GM12878 (cell line): ENCODE measurements around the gene CD209. TPM values are rescaled to one million over a fixed set of nuclear protein-coding genes. Genes with fewer than 3 reads are reported as not detected.

Source experiments
- ATAC-seq: fragments of 200-7000 bp; cut with Tn5 transposase; 3 replicates; pipeline ENCODE4 v1.9.1; 2020; ENCODE audit warnings: mild to moderate bottlenecking, moderate library complexity
- BruUV-seq: library from RNA; stranded (reverse); fragments of 400-500 nt; replicated peaks from 2 replicates; lab custom pipeline; 2021; lab: Mats Ljungman, UMichigan
- CTCF ChIA-PET: fragments of 300-600 bp; sonication (Branson Sonifier 250); formaldehyde crosslinking; extraction: SDS; loops from one replicate; lab custom pipeline; 2021; ENCODE audit warnings: inconsistent platforms; lab: Yijun Ruan, JAX
- POLR2A ChIA-PET: fragments of 350-600 bp; formaldehyde crosslinking; extraction: SDS; loops from one replicate; lab custom pipeline; 2021; ENCODE audit warnings: inconsistent platforms; lab: Charles Lee
- RAD21 ChIA-PET: fragments of 300-600 bp; sonication (Branson Sonifier 250); formaldehyde crosslinking; loops from one replicate; lab custom pipeline; 2023; ENCODE audit warnings: antibody characterized with exemption; ENCODE audit not compliant: unreplicated experiment; lab: Charles Lee
- SMC1A ChIA-PET: fragments of 300-600 bp; sonication (Branson Sonifier 250); formaldehyde crosslinking; loops from one replicate; lab custom pipeline; 2023; ENCODE audit not compliant: unreplicated experiment, uncharacterized antibody; lab: Charles Lee
- DNase-seq: peaks from one replicate; pipeline ENCODE4 v3.0.0-alpha.2; 2011; ENCODE audit warnings: low read depth, low spot score
- FAIRE-seq: peaks from 3 replicates; lab custom pipeline; 2011; peaks lifted over from hg19 to GRCh38; lab: Jason Lieb, UNC
- H2AFZ ChIP-seq: 2 replicates; pipeline ENCODE4 v1.6.0; 2011; ENCODE audit warnings: low read depth, low read length, control low read depth; ENCODE audit not compliant: control insufficient read depth
- H3K27ac ChIP-seq: 2 replicates; pipeline ENCODE4 v1.5.1; 2011; ENCODE audit warnings: control low read depth; ENCODE audit not compliant: control insufficient read depth, insufficient read depth
- H3K27me3 ChIP-seq, 2 experiments: replicated peaks in 1 of 2; 2 replicates each; pipeline versions ENCODE4 v1.6.0 to v1.6.1; 2011; ENCODE audit warnings: low read length in 1 of 2; ENCODE audit not compliant: control insufficient read depth in 2 of 2, insufficient read depth in 2 of 2
- H3K36me3 ChIP-seq, 2 experiments: 2 replicates each; pipeline ENCODE4 v1.5.1; 2011; ENCODE audit warnings: low read length in 1 of 2; ENCODE audit not compliant: control insufficient read depth in 2 of 2, insufficient read depth in 2 of 2
- H3K4me1 ChIP-seq: 2 replicates; pipeline ENCODE4 v1.6.1; 2011; ENCODE audit warnings: mild to moderate bottlenecking, low read length, moderate library complexity, mixed read lengths; ENCODE audit not compliant: control insufficient read depth, insufficient read depth
- H3K4me2 ChIP-seq: 2 replicates; pipeline ENCODE4 v1.6.0; 2011; ENCODE audit warnings: control low read depth; ENCODE audit not compliant: control insufficient read depth, insufficient read depth
- H3K4me3 ChIP-seq: fragments of 200-600 bp; sonication (generic); 2 replicates; pipeline ENCODE4 v1.5.1; 2016
- H3K79me2 ChIP-seq: 2 replicates; pipeline ENCODE4 v1.6.0; 2011; ENCODE audit warnings: low read length; ENCODE audit not compliant: control insufficient read depth, insufficient read depth
- H3K9ac ChIP-seq: 2 replicates; pipeline ENCODE4 v1.8.0; 2011; ENCODE audit warnings: low read length, control low read depth, mixed read lengths; ENCODE audit not compliant: control insufficient read depth, insufficient read depth
- H3K9me3 ChIP-seq: replicated peaks from 3 replicates; pipeline ENCODE4 v1.5.1; 2011; ENCODE audit warnings: mild to moderate bottlenecking, low read length; ENCODE audit not compliant: control insufficient read depth, insufficient read depth
- H4K20me1 ChIP-seq: 2 replicates; pipeline ENCODE4 v1.6.0; 2011; ENCODE audit not compliant: control insufficient read depth, insufficient read depth
- BRCA1 ChIP-seq: IDR thresholded peaks from 2 replicates; pipeline ENCODE4 v1.6.1; 2011; ENCODE audit warnings: low read depth, low read length, improper control_type of control experiment
- SPI1 ChIP-seq: IDR thresholded peaks from 2 replicates; pipeline ENCODE4 v1.6.1; 2011; ENCODE audit warnings: low read depth, mild to moderate bottlenecking, low read length, moderate library complexity, borderline replicate concordance; ENCODE audit not compliant: insufficient read depth
- STAT3 ChIP-seq: IDR thresholded peaks from 2 replicates; pipeline ENCODE4 v1.6.1; 2011; ENCODE audit warnings: low read depth, low read length, improper control_type of control experiment
- SUPT20H ChIP-seq: IDR thresholded peaks from 2 replicates; pipeline ENCODE4 v1.6.1; 2011; ENCODE audit warnings: low read depth, mild to moderate bottlenecking, low read length, moderate library complexity, borderline replicate concordance; ENCODE audit not compliant: control insufficient read depth
- YY1 ChIP-seq: IDR thresholded peaks from 2 replicates; pipeline ENCODE4 v1.6.1; 2011; ENCODE audit warnings: low read depth, mild to moderate bottlenecking, low read length
- WGBS: methylation state at CpG from one replicate; pipeline ENCODE4 v1.1.6; 2016; ENCODE audit warnings: low lambda C conversion rate; ENCODE audit not compliant: insufficient replicate concordance, insufficient coverage; ENCODE audit errors: missing lambda C conversion rate; 5-methylcytosine and 5-hydroxymethylcytosine counted together
- in situ Hi-C: fragments of 300-500 bp; cut with MboI; formaldehyde crosslinking; loops from 9 replicates; pipeline ENCODE4 v1.14.3; 2018; ENCODE audit warnings: mixed read lengths
- intact Hi-C: fragments of 100-400 bp; cut with micrococcal nuclease; formaldehyde crosslinking; loops from one replicate; pipeline ENCODE4 v1.14.2; 2022; ENCODE audit not compliant: unreplicated experiment
- polyA plus RNA-seq, 11 experiments: library from polyadenylated mRNA; depleted of rRNA in 4 of 11; unstranded in 6 of 11; stranded (reverse) in 5 of 11; fragments of >200 nt; fragmentation: Nextera tagmentation in 4 of 11; fragmentation: Illumina TruSeq in 1 of 11; extraction: Ambion mirVana in 4 of 11; extraction: Trizol in 1 of 11; gene quantifications; 1 replicate in 1 of 11; 2 replicates in 10 of 11; pipeline versions ENCODE4 v1.2.1 to v1.2.3, GENCODE V29; 2011 to 2016; ENCODE audit warnings: inconsistent platforms in 2 of 11, missing spikeins in 2 of 11, low read depth in 1 of 11
- total RNA-seq, 4 experiments: library from RNA; depleted of rRNA in 3 of 4; stranded (reverse); fragments of >200 nt in 3 of 4; fragmentation: Illumina TruSeq in 1 of 4; extraction: Trizol in 1 of 4; gene quantifications; 2 replicates each; pipeline versions ENCODE4 v1.2.1 to v1.2.3, GENCODE V29; 2013 to 2021
- TF ChIP-seq, protein P1 (sequence below): IDR thresholded peaks from 2 replicates; pipeline ENCODE4 v1.6.1; 2011; ENCODE audit warnings: borderline replicate concordance, low read depth, mild to moderate bottlenecking, moderate library complexity, low read length; ENCODE audit not compliant: insufficient read depth, poor library complexity, severe bottlenecking

CD209 gene
- total and polyA plus RNA-seq, 10 of the 15 experiments (the other 5 are each of a cell fraction or from before 2014, with no cell fraction given) = 0.04 to 0.21 (median 0.10) TPM; not detected in 3

DNA sequence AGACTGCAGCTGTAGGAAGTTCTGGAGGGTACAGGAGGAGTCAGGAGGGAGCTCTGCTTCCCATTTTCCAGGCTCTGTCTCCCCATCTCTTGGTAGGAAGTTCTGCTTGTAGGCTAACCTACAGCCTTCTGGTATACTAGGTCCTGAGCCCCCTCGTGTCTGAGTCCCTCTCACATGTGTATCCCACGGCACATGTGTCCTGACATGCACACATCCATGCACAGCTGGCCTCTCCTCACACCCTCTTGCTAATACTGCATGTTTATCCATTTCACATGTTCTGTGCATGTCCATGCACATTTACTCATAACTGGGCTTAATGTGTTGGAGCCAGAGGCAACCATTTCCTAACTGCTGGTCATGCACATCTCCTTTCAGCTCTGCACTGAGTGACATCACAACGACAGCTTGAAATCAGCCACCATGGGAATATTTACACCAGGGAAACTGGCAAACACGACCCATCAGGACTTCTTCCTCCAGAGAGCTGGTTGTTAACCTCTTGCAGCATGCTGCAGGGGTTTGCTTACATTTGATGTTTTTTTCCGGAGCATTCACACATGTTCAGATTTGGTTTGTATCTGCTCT is 3.0 kb downstream of the CD209 start:
- Histone ChIP-seq H3K4me2 (peak overlapping the region; percentile 51; the same call in 1 of the 2 replicates), H3K27ac (no peak overlapping the region), H4K20me1 (no peaks in the 10 kb centered on the region), H3K9me3 (no peaks in the 10 kb centered on the region), H3K4me1 (peaks cover 30% of the 10 kb centered on the region), H3K79me2 (no peaks in the 10 kb centered on the region), H3K9ac (no peak overlapping the region), H3K27me3 (no peaks in the 10 kb centered on the region)
- SMC1A ChIA-PET = interaction anchor here (0.6 to 2.0 kb wide), 5 partner anchors 41 to 75 kb away, joined by 3 to 6 read pairs (median 4); no protein-coding TSS in a partner anchor
- FAIRE-seq (peak; percentile 80), DNase-seq (no peak)
- in situ Hi-C loops = no loop called here
- RAD21 ChIA-PET = interaction anchor here (1.0 to 3.3 kb wide), 5 partner anchors 39 to 75 kb away, joined by 3 to 11 read pairs (median 4); partner anchors contain the start of gene FCER2
- POLR2A ChIA-PET = interaction anchor here (0.5 to 2.8 kb wide), 2 partner anchors 8 to 45 kb away, joined by 3 to 11 read pairs; no protein-coding TSS in a partner anchor
- TF ChIP-seq YY1 (peak; percentile 27; the same call in 1 of the 2 replicates), BRCA1 (no peak), SUPT20H (no peak), SPI1 (no peak), STAT3 (no peak)
- TF ChIP-seq, protein P1, sequence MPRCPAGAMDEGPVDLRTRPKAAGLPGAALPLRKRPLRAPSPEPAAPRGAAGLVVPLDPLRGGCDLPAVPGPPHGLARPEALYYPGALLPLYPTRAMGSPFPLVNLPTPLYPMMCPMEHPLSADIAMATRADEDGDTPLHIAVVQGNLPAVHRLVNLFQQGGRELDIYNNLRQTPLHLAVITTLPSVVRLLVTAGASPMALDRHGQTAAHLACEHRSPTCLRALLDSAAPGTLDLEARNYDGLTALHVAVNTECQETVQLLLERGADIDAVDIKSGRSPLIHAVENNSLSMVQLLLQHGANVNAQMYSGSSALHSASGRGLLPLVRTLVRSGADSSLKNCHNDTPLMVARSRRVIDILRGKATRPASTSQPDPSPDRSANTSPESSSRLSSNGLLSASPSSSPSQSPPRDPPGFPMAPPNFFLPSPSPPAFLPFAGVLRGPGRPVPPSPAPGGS = peak; percentile 68
- TF ChIP-seq, all 136 proteins: peak for 2
- no TSS peak for BruUV-seq
- intact Hi-C loops = no loop called here
- CTCF ChIA-PET = interaction anchor here (1.2 to 2.2 kb wide), 2 partner anchors 64 to 176 kb away, joined by 3 to 6 read pairs; partner anchors contain the start of gene TRAPPC5
- H2AFZ ChIP-seq = no peak overlapping the region
- no peak overlapping the region for H3K4me3 ChIP-seq
- no peaks in the 10 kb centered on the region for H3K36me3 ChIP-seq
- 49% methylated on average over 5 of the region's 5 CpGs for WGBS
- peak; percentile 30; the same call in 2 of the 3 replicates for ATAC-seq
